Measurements from ENCODE around the gene PTPRM.
A peak's percentile ranks its signal among the peaks of the same experiment; 100 is the strongest.

GRCh38 chr18:7877609-7878008, 310.5 kb downstream of the PTPRM start:
- peak in 2 of 6 experiments; percentile 23 to 27 for TF ChIP-seq CTCF (IDR thresholded peaks at IDR 0.05)
- no peak for TF ChIP-seq POLR2A (IDR thresholded peaks at IDR 0.05)
